Neural cell (in vitro differentiated cells): ENCODE data around the gene MAGEF1.

Experiments used
- CTCF ChIP-seq: fragments of 450-650 bp; IDR thresholded peaks from 2 replicates; pipeline ENCODE4 v1.5.1; 2014; ENCODE audit warnings: antibody characterized with exemption, mild to moderate bottlenecking, moderate library complexity; ENCODE audit not compliant: poor library complexity, severe bottlenecking
- EP300 ChIP-seq: fragments of 450-650 bp; conservative IDR thresholded peaks from 2 replicates; pipeline ENCODE4 v1.6.1; 2014; ENCODE audit warnings: antibody characterized with exemption, mild to moderate bottlenecking, moderate library complexity; ENCODE audit not compliant: poor library complexity, severe bottlenecking
- EZH2 ChIP-seq: fragments of 200-600, 300-800 bp; shearing (Covaris generic), sonication (generic); IDR thresholded peaks from 2 replicates; pipeline ENCODE4 v1.6.1; 2014; ENCODE audit warnings: antibody characterized with exemption, low read length, borderline replicate concordance, mild to moderate bottlenecking; ENCODE audit not compliant: insufficient read depth, poor library complexity, severe bottlenecking
- POLR2AphosphoS5 ChIP-seq: IDR thresholded peaks from 2 replicates; pipeline ENCODE4 v1.6.1; 2012
- REST ChIP-seq: IDR thresholded peaks from 2 replicates; pipeline ENCODE4 v1.6.1; 2012; ENCODE audit warnings: borderline replicate concordance
- SMC3 ChIP-seq: fragments of 450-650 bp; conservative IDR thresholded peaks from 2 replicates; pipeline ENCODE4 v1.6.1; 2014; ENCODE audit warnings: antibody characterized with exemption, mild to moderate bottlenecking, moderate library complexity; ENCODE audit not compliant: poor library complexity

GRCh38 chr3:184683234-184683633 is 28.6 kb downstream of the MAGEF1 start:
- TF ChIP-seq CTCF, result no peak
- no peak for TF ChIP-seq EZH2
- TF ChIP-seq POLR2AphosphoS5, result no peak
- no peak for TF ChIP-seq SMC3
- no peak for TF ChIP-seq REST
- no peak for TF ChIP-seq EP300
